Ovary (tissue), 3 donors: ENCODE results near the gene DPH7.

Experiments
- CTCF ChIP-seq, 3 donors: fragments of 450-650 bp in 2 of 3; fragments of 200-600 bp in 1 of 3; IDR thresholded peaks; one replicate each; pipeline versions ENCODE4 v1.5.1 to v1.8.0; 2016 to 2022; ENCODE audit warnings: antibody characterized with exemption in 3 of 3, mild to moderate bottlenecking in 1 of 3
- EP300 ChIP-seq: sonication (generic); formaldehyde crosslinking; IDR thresholded peaks from one replicate; pipeline ENCODE4 v1.6.1; 2017; ENCODE audit warnings: antibody characterized with exemption
- POLR2A ChIP-seq: fragments of 450-650 bp; IDR thresholded peaks from one replicate; pipeline ENCODE4 v1.6.1; 2017; ENCODE audit warnings: antibody characterized with exemption, mild to moderate bottlenecking, moderate library complexity
- donor health status: DM: no; HTN: no; CAD: no.

GRCh38 chr9:137574192-137574591, 4.5 kb downstream of the DPH7 start:
- TF ChIP-seq CTCF (IDR thresholded peaks at IDR 0.05) (no peak), POLR2A (no peak), EP300 (no peak)
